ENCODE measurements around the gene FAM47E.

FAM47E gene

GRCh38 chr4:76251441-76252270, at the start of gene FAM47E:
Gene FAM47E, plus strand, starts transcription at chr4:76251721. Its CDS starts 26 bp downstream, at chr4:76251747.
- DNase-seq = peak; percentile 4

GRCh38 chr4:76203541-76203940, 48.0 kb upstream of the FAM47E start:
- no peak for DNase-seq

DNA sequence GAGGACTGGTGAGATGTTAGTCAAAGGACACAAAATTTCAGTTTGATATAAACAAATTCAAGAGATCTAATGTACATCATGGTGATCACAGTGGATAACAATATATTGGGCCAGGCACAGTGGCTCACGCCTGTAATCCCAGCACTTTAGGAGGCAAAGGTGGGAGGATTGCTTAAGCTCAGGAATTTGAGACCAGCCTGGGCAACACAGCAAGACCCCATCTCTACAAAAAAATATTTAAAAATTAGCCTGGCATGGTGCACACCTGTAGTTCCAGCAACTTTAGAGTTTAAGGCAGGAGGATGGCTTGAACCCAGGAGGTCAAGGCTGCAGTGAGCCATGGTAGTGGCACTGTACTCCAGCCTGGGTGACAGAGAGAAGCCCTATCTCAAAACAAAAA, 46.6 kb upstream of the FAM47E start:
- DNase-seq = no peak

GRCh38 chr4:76205476-76205875, 46.0 kb upstream of the FAM47E start:
- DNase-seq = no peak

GRCh38 chr4:76206222-76206942, 45.1 kb upstream of the FAM47E start:
- DNase-seq = no peak

GRCh38 chr4:76207549-76207948, 44.0 kb upstream of the FAM47E start:
- DNase-seq = peak; percentile 29

DNA sequence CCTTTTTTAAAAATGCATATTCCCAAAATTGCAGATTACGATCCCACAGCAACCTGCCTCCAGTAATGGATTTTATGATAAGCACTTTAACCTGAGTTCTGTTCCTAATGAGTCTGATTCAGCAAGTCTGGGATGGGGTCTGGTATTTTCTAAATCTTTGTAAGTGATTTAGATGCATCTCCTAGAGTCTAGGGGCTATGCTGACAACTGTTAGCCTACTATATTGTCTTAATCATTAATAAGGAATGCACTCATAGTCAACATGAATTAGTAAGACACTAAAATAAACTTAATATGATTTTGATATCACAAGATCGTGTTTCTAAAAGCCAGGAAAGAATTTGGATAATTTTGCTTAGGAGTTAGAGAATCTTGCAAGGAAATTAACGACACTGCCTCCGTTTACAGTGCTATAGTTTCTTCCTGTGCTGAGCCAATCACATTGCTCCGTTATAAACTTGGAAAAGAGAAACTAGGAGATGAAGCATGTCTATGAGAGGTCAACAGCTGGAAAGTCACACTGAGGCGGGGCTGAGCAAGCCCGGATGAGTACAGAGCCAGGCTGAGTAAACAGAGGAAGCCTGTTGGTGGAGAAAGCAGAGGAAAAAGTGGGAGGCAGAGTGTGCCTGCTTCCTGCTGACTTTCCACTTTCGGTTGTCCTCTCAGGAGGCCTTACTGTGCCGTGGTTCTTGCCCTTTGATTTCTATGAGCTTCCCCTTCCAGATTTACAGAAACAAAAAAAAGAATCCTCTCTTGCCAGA, 43.3 kb upstream of the FAM47E start:
- no peak for DNase-seq

DNA sequence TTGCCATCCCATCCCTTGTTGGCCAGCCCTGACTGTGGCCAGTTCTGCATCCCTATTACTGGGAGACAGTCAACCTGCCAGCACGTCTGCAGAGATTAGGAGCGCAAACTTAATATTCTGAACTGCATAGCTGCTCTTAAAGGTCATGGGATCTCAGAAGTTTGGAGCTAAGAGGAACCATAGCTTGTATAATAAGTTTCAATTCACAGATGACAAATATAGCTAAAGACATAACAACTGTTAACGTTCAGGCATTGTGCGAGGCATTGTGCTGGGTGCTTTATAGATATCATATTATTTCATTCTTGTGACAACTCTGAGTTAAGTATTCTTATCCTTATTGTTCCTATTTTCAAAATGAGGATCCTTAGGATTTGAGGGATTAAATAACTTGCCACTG, 41.6 kb upstream of the FAM47E start:
- no peak for DNase-seq

- DNase-seq = no peak
These were observed 41.1 kb upstream of the FAM47E start for GRCh38 chr4:76210452-76210851.

GRCh38 chr4:76211769-76212708, 39.5 kb upstream of the FAM47E start:
- no peak for DNase-seq

DNA sequence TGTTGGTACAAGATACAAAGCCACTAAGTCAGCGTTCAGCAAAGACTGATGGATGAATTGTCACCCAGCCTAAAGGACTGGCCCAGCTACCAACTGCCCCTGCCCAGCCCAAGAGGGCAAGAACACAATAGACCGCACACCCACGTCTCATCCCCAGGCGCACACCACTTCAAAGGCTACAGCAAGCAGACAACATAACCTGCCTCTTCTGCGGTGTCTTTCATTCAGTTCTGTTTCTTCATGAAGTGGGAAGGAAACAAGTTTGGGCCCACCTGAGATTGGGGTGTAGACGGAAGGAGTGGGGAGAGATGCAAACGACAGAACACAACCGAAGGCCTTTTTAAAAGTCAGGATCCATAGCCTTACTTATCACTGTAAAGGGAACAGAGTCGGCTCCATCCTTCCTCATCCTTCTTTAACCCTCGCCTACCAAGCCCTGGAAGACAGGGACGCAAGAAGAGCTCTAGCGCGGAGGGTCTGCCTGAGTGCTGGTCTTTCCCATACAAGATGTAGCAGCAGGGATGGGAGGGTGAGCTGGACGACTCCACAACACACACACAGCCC, 38.6 kb upstream of the FAM47E start:
- DNase-seq = no peak

- DNase-seq = peak; percentile 60
These were observed 37.9 kb upstream of the FAM47E start, which contains the start of gene SCARB2 for GRCh38 chr4:76213415-76214176. Gene SCARB2, minus strand, starts transcription at chr4:76213824. Its CDS starts 281 bp downstream, at chr4:76213543.

GRCh38 chr4:76214177-76214675, 37.3 kb upstream of the FAM47E start:
- no peak for DNase-seq

DNA sequence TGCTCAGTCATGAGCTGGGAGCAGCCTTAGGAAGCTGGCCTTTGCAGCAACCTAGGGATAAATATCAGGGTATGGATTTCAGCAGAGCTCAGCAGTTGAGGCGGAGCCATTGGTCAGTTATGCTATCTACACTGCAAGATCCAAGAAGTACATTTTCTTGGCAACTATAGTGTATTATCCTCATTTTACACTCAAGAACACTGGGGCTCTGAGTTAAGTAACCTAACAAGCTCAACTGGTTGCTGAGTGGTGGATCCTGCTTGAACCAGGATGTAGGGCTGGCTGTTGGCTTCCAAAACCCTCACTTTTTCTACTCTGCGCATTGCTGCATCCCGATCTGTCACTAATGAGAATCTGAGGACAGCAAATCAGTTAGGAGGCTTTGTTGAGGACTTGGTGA, 36.4 kb upstream of the FAM47E start:
- DNase-seq = no peak

- no peak for DNase-seq
These were observed 35.0 kb upstream of the FAM47E start for GRCh38 chr4:76216524-76216923.

DNA sequence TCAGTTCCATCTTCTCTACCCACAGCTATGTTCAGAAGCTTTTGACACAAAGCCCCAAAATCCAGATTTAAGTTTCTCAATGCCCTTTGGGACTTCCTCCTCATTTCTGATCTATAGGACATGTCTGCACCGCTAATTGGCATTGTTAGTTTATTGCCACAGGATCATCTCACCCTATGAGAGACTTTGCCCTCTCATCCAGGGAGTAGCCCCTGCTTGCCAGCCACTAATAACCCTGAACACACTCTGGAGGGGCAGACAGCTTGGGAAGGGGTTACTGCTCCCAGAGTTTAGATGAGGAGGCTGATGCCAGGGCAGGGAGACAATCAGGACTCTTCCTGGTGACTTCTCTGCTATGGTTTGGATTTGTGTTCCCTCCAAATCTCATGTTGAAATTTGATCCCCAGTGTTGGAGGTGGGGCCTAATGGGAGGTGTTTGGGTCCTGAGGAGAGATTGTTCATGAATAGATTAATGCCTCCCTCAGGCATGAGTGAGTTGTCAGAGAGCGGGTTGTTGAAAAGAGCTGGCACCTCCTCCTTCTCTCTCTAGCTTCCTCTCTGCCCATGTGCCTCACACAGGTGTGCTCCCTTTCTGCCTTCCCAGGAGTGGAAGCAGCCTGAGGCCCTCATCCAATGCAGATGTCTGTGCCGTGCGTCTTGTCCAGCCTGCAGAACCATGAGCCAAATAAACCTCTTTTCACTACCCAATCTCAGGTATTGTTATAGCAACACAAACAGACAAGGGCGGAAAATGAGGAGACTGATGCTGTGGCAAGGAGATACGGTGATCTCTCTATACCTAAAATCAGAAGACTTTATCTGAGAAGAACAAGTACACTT, 34.3 kb upstream of the FAM47E start:
- no peak for DNase-seq

GRCh38 chr4:76219299-76220055, 32.0 kb upstream of the FAM47E start:
- no peak for DNase-seq

DNA sequence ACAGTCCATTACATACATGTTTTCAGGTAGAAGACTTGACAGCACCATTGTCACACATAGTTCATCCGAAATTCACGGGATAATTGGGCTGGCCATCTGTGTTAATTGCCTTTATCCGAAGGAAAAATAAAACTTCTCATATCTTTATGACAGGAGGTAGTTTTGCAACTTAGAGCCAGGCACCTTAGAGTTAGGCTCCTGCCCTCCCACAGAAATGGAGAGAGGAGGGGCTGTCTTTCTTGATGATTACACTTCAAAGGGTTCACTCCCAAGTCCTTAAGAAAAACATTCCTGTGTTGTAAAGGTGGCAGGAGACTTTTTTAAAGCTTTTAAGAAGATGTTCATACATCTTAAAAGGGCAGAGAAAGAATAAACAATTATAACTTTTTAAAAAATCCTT, 27.4 kb upstream of the FAM47E start:
- no peak for DNase-seq

DNA sequence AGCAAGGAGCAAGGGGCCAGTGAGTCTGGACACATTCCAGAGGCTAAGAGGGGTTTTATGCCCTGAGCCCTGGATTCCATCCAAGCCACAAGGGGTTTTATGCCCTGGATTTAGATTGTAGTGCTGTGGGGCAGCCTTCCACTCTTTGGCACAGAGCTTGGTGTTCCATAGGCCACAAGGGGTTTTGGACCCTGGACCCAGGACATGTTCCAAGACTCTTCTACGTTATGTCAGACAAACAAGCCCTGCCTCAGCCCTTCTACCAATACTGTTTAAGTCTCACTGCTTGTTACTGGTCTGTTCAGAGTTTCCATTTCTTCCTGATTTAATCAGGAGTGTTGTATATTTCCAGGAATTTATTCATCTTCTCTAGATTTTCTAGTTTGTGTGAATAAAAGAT, 25.1 kb upstream of the FAM47E start:
- no peak for DNase-seq
